ENCODE measurements around the gene PRSS57.
A peak's percentile ranks its signal among the peaks of the same experiment; 100 is the strongest.

The PRSS57 gene

DNA sequence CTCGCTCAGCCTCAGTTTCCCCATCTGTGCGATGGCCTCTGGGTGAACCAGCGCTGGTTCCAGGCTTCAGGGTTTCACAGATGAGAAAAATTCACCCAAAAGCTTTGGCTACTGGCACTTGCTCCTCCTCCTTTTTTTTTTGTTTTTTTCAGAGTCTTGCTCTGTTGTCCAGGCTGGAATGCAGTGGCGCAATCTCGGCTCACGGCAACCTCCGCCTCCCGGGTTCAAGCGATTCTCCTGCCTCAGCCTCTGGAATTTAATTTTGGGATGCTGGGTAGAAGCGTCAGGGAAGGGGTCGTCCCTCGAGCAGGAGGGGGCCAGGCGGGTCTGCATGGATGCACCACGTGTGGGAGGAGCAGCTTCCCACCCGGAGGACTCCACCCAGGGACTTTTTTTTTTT lies 7.0 kb downstream of the PRSS57 start:
- H3K36me3 ChIP-seq (ENCODE audit: control insufficient read depth, insufficient read depth, low read length), result no peaks in the 10 kb centered on the region
- no peaks in the 10 kb centered on the region for H3K4me1 ChIP-seq (ENCODE audit: control insufficient read depth, insufficient read depth, low read length)
- no peak overlapping the region for H3K27ac ChIP-seq (ENCODE audit: low read depth, low read length)
- H3K9me3 ChIP-seq (ENCODE audit: control insufficient read depth, insufficient read depth, low read depth, low read length), result no peaks in the 10 kb centered on the region
- no peaks in the 10 kb centered on the region for H3K27me3 ChIP-seq (ENCODE audit: control insufficient read depth, insufficient read depth, low read length)
- no peak overlapping the region for H3K9ac ChIP-seq (ENCODE audit: low read length)
- no peak overlapping the region for H3K4me3 ChIP-seq (ENCODE audit: low read depth, low read length)

DNA sequence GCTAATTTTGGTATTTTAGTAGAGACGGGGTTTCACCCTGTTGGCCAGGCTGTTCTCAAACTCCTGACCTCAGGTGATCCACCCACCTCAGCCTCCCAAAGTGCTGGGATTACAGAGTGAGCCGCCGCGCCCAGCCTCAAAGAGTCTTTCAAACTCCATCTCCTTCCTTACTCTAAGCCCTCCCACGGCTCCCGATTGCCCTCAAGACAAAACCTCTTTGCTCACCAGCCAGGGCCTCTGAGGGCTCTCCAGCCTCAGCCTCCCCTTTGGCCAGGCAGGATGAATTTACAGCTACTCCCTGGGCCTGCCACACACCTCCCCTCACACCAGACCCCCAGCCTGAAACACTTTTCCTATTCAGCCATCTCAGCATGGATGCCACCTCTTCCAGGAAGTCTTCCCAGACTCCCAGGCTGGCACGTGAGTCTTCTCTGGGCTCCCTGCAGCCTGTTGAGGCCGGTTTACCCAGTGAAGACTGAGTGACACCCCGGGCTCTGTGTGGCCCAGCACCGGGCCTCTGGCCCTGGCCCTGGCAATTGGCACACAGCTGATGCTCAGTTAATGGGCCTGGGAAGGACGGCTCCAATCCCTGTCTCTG lies 7.6 kb downstream of the PRSS57 start:
- Histone ChIP-seq H3K4me1 (ENCODE audit: control insufficient read depth, insufficient read depth, low read length) (no peaks in the 10 kb centered on the region), H3K27me3 (ENCODE audit: control insufficient read depth, insufficient read depth, low read length) (no peaks in the 10 kb centered on the region), H3K27ac (ENCODE audit: low read depth, low read length) (no peak overlapping the region), H3K36me3 (ENCODE audit: control insufficient read depth, insufficient read depth, low read length) (no peaks in the 10 kb centered on the region), H3K4me3 (ENCODE audit: low read depth, low read length) (no peak overlapping the region), H3K9me3 (ENCODE audit: control insufficient read depth, insufficient read depth, low read depth, low read length) (no peaks in the 10 kb centered on the region), H3K9ac (ENCODE audit: low read length) (no peak overlapping the region)

DNA sequence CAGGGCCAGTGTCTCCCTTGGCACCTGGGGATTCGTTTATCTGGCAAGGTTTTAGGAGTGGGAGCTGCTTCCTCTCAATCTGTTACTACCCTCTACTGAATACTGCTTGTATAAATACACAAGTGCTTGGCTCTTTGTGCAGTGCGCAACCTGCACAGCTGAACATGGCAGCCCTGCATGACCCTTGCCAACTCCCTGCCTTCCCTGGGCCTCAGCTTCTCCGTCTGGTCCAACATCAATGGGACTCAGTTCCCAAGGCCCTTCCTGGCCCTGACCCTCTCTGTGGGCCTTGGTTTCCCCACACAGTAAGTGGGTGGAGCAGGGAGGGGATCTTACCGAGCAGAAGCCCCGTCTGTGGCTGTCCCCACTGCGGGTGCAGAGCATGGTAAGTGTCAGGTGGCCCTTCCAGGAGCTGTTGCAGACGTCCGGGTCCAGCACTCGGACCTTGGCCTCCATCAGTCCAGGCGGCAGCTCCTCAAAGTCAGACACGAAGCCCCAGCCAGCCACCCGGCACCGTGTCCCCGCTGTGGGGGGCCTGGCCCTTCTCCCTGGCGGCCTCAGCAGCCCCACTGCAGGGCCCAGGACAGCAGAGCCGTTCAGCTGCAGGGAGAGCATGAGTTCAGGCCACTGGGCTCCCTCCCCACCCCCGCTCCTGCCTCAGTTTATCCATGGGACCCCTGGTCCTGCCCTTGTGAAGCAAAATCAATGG lies 8.5 kb downstream of the PRSS57 start:
- Histone ChIP-seq H3K4me3 (ENCODE audit: low read depth, low read length) (no peak overlapping the region), H3K4me1 (ENCODE audit: control insufficient read depth, insufficient read depth, low read length) (no peaks in the 10 kb centered on the region), H3K27me3 (ENCODE audit: control insufficient read depth, insufficient read depth, low read length) (no peaks in the 10 kb centered on the region), H3K36me3 (ENCODE audit: control insufficient read depth, insufficient read depth, low read length) (no peaks in the 10 kb centered on the region), H3K27ac (ENCODE audit: low read depth, low read length) (no peak overlapping the region), H3K9ac (ENCODE audit: low read length) (no peak overlapping the region), H3K9me3 (ENCODE audit: control insufficient read depth, insufficient read depth, low read depth, low read length) (no peaks in the 10 kb centered on the region)

DNA sequence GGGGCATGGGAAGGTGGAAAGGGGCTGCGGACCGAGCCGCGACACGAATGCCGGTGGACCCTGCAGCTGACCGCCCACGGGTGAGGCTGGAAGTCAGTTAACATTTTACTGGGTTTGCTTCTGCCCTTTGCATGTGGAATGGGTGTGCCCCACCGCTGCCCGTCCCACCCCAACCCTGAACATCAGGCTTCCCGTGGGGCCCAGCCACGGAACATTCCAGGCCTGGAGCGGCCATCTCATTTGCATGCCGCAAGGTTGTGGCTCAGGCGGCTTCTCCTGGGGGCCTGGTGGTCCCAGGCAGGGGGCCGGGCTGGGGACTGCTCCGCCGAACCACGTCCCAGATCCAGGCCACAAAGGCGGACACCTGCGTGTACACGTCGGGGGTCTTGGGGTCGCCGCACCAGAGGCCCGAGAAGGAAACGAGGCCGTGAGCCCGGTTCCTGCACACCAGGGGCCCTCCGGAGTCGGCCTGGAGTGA lies 9.8 kb downstream of the PRSS57 start:
- no peak overlapping the region for H3K27ac ChIP-seq (ENCODE audit: low read depth, low read length)
- no peaks in the 10 kb centered on the region for H3K9me3 ChIP-seq (ENCODE audit: control insufficient read depth, insufficient read depth, low read depth, low read length)
- H3K4me1 ChIP-seq (ENCODE audit: control insufficient read depth, insufficient read depth, low read length), result 0 out of 2 replicates have a peak, but pooled peaks cover 3% of the 10 kb centered on the region
- no peak overlapping the region for H3K4me3 ChIP-seq (ENCODE audit: low read depth, low read length)
- H3K27me3 ChIP-seq (ENCODE audit: control insufficient read depth, insufficient read depth, low read length), result no peaks in the 10 kb centered on the region
- no peak overlapping the region for H3K9ac ChIP-seq (ENCODE audit: low read length)
- H3K36me3 ChIP-seq (ENCODE audit: control insufficient read depth, insufficient read depth, low read length), result no peaks in the 10 kb centered on the region

DNA sequence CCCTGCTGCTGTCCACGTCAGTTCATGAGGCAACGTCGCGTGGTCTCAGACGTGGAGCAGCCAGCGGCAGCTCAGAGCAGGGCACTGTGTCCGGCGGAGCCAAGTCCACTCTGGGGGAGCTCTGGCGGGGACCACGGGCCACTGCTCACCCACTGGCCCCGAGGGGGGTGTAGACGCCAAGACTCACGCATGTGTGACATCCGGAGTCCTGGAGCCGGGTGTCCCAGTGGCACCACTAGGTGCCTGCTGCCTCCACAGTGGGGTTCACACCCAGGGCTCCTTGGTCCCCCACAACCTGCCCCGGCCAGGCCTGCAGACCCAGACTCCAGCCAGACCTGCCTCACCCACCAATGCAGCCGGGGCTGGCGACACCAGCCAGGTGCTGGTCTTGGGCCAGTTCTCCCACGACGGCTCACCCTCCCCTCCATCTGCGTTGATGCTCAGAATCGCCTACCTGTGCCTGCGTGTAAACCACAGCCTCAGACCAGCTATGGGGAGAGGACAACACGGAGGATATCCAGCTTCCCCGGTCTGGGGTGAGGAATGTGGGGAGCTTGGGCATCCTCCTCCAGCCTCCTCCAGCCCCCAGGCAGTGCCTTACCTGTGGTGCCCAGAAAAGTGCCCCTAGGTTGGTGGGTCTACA lies 12.5 kb downstream of the PRSS57 start:
- Histone ChIP-seq H3K27me3 (ENCODE audit: control insufficient read depth, insufficient read depth, low read length) (peaks cover 5% of the 10 kb centered on the region; the same call in 1 of the 2 replicates), H3K36me3 (ENCODE audit: control insufficient read depth, insufficient read depth, low read length) (no peaks in the 10 kb centered on the region), H3K9me3 (ENCODE audit: control insufficient read depth, insufficient read depth, low read depth, low read length) (no peaks in the 10 kb centered on the region), H3K27ac (ENCODE audit: low read depth, low read length) (no peak overlapping the region), H3K9ac (ENCODE audit: low read length) (no peak overlapping the region), H3K4me1 (ENCODE audit: control insufficient read depth, insufficient read depth, low read length) (peaks cover 12% of the 10 kb centered on the region), H3K4me3 (ENCODE audit: low read depth, low read length) (no peak overlapping the region)

DNA sequence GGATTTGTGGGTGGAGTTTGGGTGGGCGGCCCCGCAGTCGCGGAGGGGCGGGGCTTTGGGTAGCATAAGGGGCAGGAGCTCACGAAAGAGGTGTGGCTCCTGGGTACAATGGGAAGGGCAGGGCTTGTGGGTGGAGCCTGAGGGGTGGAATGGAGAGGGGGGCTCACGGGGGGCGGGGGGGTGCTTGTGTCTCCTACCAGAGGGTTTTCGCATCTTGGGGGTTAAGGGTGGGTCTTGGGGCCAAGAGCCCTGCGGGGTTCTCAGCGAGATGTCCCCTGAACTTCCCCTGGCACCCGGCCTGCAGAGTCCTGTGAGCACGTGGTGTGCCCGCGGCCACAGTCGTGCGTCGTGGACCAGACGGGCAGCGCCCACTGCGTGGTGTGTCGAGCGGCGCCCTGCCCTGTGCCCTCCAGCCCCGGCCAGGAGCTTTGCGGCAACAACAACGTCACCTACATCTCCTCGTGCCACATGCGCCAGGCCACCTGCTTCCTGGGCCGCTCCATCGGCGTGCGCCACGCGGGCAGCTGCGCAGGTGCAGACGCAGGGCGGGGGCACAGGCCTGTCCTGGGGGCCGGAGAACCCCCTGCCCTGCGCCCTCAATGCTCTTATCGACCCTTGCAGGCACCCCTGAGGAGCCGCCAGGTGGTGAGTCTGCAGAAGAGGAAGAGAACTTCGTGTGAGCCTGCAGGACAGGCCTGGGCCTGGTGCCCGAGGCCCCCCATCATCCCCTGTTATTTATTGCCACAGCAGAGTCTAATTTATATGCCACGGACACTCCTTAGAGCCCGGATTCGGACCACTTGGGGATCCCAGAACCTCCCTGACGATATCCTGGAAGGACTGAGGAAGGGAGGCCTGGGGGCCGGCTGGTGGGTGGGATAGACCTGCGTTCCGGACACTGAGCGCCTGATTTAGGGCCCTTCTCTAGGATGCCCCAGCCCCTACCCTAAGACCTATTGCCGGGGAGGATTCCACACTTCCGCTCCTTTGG lies 13.9 kb downstream of the PRSS57 start:
- H3K9ac ChIP-seq (ENCODE audit: low read length), result no peak overlapping the region
- peaks cover 19% of the 10 kb centered on the region for H3K4me1 ChIP-seq (ENCODE audit: control insufficient read depth, insufficient read depth, low read length)
- H3K9me3 ChIP-seq (ENCODE audit: control insufficient read depth, insufficient read depth, low read depth, low read length), result no peaks in the 10 kb centered on the region
- H3K27ac ChIP-seq (ENCODE audit: low read depth, low read length), result no peak overlapping the region
- no peaks in the 10 kb centered on the region for H3K36me3 ChIP-seq (ENCODE audit: control insufficient read depth, insufficient read depth, low read length)
- H3K4me3 ChIP-seq (ENCODE audit: low read depth, low read length), result peak overlapping the region; percentile 72
- peaks cover 14% of the 10 kb centered on the region for H3K27me3 ChIP-seq (ENCODE audit: control insufficient read depth, insufficient read depth, low read length)

DNA sequence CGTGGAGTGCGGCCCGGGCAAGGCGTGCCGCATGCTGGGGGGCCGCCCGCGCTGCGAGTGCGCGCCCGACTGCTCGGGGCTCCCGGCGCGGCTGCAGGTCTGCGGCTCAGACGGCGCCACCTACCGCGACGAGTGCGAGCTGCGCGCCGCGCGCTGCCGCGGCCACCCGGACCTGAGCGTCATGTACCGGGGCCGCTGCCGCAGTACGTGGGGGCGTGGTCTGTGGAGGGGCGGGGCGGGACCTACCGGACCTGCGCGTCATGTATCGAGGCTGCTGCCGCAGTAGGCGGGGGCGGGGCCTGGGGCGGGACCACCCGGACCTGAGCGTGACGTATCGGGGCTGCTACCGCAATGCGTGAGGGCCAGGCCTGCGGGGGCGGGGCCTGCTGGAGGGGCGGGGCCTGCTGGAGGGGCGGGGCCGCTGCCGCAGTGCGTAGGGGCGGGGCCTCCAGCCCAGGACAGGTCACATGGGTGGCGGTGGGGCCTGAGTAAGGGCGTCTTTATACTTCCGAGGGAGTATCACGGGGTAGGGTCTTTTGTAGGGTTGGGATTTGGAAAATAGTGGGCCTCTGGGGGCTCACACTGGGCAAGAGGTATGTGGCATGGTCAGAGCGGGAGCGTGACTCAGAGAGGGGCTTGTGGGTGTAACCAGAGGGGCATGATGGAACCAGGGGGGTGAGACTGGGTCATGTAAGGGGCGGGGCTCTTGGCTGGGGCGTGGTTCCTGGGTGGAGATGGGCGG lies 14.8 kb downstream of the PRSS57 start:
- peak overlapping the region; percentile 78 for H3K4me3 ChIP-seq (ENCODE audit: low read depth, low read length)
- H3K4me1 ChIP-seq (ENCODE audit: control insufficient read depth, insufficient read depth, low read length), result peaks cover 19% of the 10 kb centered on the region
- H3K27ac ChIP-seq (ENCODE audit: low read depth, low read length), result 0 out of 2 replicates have a peak overlapping the region, but pooled peaks have one; percentile 69
- H3K36me3 ChIP-seq (ENCODE audit: control insufficient read depth, insufficient read depth, low read length), result no peaks in the 10 kb centered on the region
- no peaks in the 10 kb centered on the region for H3K9me3 ChIP-seq (ENCODE audit: control insufficient read depth, insufficient read depth, low read depth, low read length)
- peaks cover 20% of the 10 kb centered on the region for H3K27me3 ChIP-seq (ENCODE audit: control insufficient read depth, insufficient read depth, low read length)
- peak overlapping the region; percentile 84 for H3K9ac ChIP-seq (ENCODE audit: low read length)

DNA sequence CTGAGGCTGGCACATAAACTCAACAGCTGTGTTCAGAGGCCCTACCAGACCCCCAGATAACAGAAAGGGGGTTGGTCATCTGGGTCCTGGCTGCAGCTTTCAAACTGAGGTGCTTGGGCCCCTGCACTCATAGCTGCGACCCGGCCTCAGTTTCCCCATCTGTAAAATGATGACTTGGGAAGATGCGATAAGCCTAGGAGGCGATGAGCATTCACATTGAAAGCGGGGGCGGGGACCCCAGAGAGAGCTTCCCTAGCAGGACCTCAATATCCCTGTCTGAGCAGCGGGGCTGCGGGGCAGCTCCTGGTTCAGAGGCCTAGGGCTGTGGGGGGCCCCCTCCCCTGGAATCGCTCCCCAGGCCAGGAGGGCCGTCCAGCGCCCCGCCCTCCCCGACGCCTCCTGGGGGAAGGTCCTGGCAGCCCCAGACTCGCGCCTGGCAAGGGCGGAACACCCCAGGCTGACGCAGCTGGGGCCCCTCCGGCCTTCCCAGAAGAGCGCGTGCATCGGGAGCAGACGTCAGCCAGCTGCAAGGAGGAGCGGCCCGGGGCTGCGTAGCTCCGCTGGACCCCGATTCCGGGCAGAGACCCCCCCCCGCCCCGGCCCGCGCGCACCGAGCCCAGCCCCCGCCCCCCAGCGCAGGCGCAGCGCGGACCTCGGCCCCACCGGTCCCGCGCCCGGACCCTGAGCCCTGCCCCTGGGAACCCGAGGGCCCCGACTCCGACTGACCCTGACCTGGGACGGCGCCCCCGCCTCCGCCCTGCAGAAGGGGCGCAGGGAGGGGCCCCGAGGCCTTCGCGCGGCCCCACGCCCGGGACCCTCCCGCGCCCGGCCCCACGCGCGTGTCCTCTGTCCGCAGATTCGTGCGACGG lies 15.6 kb downstream of the PRSS57 start:
- 0 out of 2 replicates have a peak overlapping the region, but pooled peaks have one; percentile 69 for H3K27ac ChIP-seq (ENCODE audit: low read depth, low read length)
- H3K9ac ChIP-seq (ENCODE audit: low read length), result peak overlapping the region; percentile 84
- peaks cover 19% of the 10 kb centered on the region for H3K4me1 ChIP-seq (ENCODE audit: control insufficient read depth, insufficient read depth, low read length)
- H3K9me3 ChIP-seq (ENCODE audit: control insufficient read depth, insufficient read depth, low read depth, low read length), result no peaks in the 10 kb centered on the region
- H3K27me3 ChIP-seq (ENCODE audit: control insufficient read depth, insufficient read depth, low read length), result peaks cover 27% of the 10 kb centered on the region
- H3K4me3 ChIP-seq (ENCODE audit: low read depth, low read length), result peak overlapping the region; percentile 78
- no peaks in the 10 kb centered on the region for H3K36me3 ChIP-seq (ENCODE audit: control insufficient read depth, insufficient read depth, low read length)

DNA sequence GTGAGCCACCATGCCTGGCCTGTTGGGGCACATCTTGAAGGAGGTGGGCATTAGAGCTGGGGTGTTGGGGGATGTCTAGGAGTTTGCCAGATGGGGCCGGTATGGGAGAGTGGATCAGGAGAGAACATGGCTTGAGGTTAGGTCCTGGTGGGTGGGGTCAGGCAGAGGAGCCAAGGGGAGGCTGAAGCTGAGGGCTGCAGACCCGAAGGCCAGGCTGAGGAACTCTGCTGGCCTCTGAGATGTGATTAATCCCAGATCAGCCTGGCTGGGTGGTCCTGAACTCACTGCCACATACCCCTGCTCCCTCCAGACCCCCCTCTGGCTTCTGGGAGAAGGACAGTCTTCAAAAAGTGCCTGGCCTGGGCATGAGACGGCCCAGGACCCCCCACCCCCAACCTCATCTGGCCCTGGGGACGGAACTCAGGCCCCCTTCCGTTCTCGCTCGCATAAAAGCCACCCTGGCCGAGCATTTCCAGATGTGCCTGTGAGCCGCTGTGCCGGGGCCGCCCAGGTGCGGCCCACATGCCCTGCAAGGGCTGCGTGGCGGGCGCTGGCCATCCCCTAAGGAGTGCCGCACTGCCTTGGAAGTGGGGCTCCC lies 16.4 kb downstream of the PRSS57 start:
- Histone ChIP-seq H3K27ac (ENCODE audit: low read depth, low read length) (no peak overlapping the region), H3K36me3 (ENCODE audit: control insufficient read depth, insufficient read depth, low read length) (no peaks in the 10 kb centered on the region), H3K4me3 (ENCODE audit: low read depth, low read length) (peak overlapping the region; percentile 78), H3K27me3 (ENCODE audit: control insufficient read depth, insufficient read depth, low read length) (peaks cover 32% of the 10 kb centered on the region), H3K4me1 (ENCODE audit: control insufficient read depth, insufficient read depth, low read length) (peaks cover 19% of the 10 kb centered on the region), H3K9me3 (ENCODE audit: control insufficient read depth, insufficient read depth, low read depth, low read length) (no peaks in the 10 kb centered on the region), H3K9ac (ENCODE audit: low read length) (no peak overlapping the region)
